ENCODE data around the gene USP15. TPM values are rescaled to one million over a fixed set of nuclear protein-coding genes. Genes with fewer than 3 reads are reported as not detected.

USP15 gene
- total RNA-seq, 2 donors from 2014 or later, result 41.1 to 49.7 TPM

- H3K4me3 ChIP-seq, result no peak overlapping the region
- peaks cover 28% of the 10 kb centered on the region for H3K36me3 ChIP-seq
- H3K9me3 ChIP-seq, result no peaks in the 10 kb centered on the region
- no peak for DNase-seq (ENCODE audit: low spot score)
- H3K27me3 ChIP-seq, result no peaks in the 10 kb centered on the region
- no peaks in the 10 kb centered on the region for H3K4me1 ChIP-seq
- no peak for TF ChIP-seq CTCF (IDR thresholded peaks at IDR 0.05)
- H3K27ac ChIP-seq, result no peak overlapping the region
Measured at GRCh38 chr12:62320054-62320453, 59.9 kb downstream of the USP15 start.

GRCh38 chr12:62323386-62323785, 63.2 kb downstream of the USP15 start:
- peaks cover 34% of the 10 kb centered on the region for H3K36me3 ChIP-seq
- H3K4me1 ChIP-seq, result no peaks in the 10 kb centered on the region
- TF ChIP-seq CTCF (IDR thresholded peaks at IDR 0.05), result no peak
- no peak overlapping the region for H3K4me3 ChIP-seq
- no peaks in the 10 kb centered on the region for H3K27me3 ChIP-seq
- no peak for DNase-seq (ENCODE audit: low spot score)
- H3K27ac ChIP-seq, result no peak overlapping the region
- no peaks in the 10 kb centered on the region for H3K9me3 ChIP-seq

- Histone ChIP-seq H3K36me3 (peaks cover 9% of the 10 kb centered on the region), H3K27me3 (no peaks in the 10 kb centered on the region), H3K4me1 (no peaks in the 10 kb centered on the region), H3K9me3 (no peaks in the 10 kb centered on the region), H3K4me3 (no peak overlapping the region), H3K27ac (no peak overlapping the region)
- TF ChIP-seq CTCF (IDR thresholded peaks at IDR 0.05), result no peak
- DNase-seq (ENCODE audit: low spot score), result no peak
Measured at GRCh38 chr12:62328296-62328921, 68.2 kb downstream of the USP15 start.

GRCh38 chr12:62331306-62331705, 71.1 kb downstream of the USP15 start:
- no peaks in the 10 kb centered on the region for H3K9me3 ChIP-seq
- H3K4me1 ChIP-seq, result no peaks in the 10 kb centered on the region
- TF ChIP-seq CTCF (IDR thresholded peaks at IDR 0.05), result no peak
- no peak for DNase-seq (ENCODE audit: low spot score)
- H3K27ac ChIP-seq, result no peak overlapping the region
- H3K27me3 ChIP-seq, result no peaks in the 10 kb centered on the region
- H3K4me3 ChIP-seq, result no peak overlapping the region
- no peaks in the 10 kb centered on the region for H3K36me3 ChIP-seq

GRCh38 chr12:62332598-62332997, 72.4 kb downstream of the USP15 start:
- H3K27me3 ChIP-seq, result no peaks in the 10 kb centered on the region
- H3K36me3 ChIP-seq, result no peaks in the 10 kb centered on the region
- peak overlapping the region in 1 of 2 donors; percentile 49 for H3K27ac ChIP-seq
- no peaks in the 10 kb centered on the region for H3K9me3 ChIP-seq
- no peak for TF ChIP-seq CTCF (IDR thresholded peaks at IDR 0.05)
- DNase-seq (ENCODE audit: low spot score), result no peak
- no peaks in the 10 kb centered on the region for H3K4me1 ChIP-seq
- H3K4me3 ChIP-seq, result no peak overlapping the region

GRCh38 chr12:62335057-62335456, 74.9 kb downstream of the USP15 start:
- H3K27ac ChIP-seq, result no peak overlapping the region
- no peak overlapping the region for H3K4me3 ChIP-seq
- TF ChIP-seq CTCF (IDR thresholded peaks at IDR 0.05), result no peak
- DNase-seq (ENCODE audit: low spot score), result no peak
- H3K4me1 ChIP-seq, result no peaks in the 10 kb centered on the region
- H3K27me3 ChIP-seq, result no peaks in the 10 kb centered on the region
- no peaks in the 10 kb centered on the region for H3K36me3 ChIP-seq
- H3K9me3 ChIP-seq, result peaks cover 0 to 6% of the 10 kb centered on the region in 2 donors

All from right atrium auricular region (tissue), 2 donors.